ENCODE measurements around the gene TCF23.
"Not testable (repeated sequence)": the region's sequence is repeated elsewhere in the genome, so short reads cannot be mapped to it uniquely, and the experiment has no call there.

The TCF23 gene

GRCh38 chr2:27155069-27155520, 6.3 kb downstream of the TCF23 start:
- DNase-seq = no peak

DNA sequence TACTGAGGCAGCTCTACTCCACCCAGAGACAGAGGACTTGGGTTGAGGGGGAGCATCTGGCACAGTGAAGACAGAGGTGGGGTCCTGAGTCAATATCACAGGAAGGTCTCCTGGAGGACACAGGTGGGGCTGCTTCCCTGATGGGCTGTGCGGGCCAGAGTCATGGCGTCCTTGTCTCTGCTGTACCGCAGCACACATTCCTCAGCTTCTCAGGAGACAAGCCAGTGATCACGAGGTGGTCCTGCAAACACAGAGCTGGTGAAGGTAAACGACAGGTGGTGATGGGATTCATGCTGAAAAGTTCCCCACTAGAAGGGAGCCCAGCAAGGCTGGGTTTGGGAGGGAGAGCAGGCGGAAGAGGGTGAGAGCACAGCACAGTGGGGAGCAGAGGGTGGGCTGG, 9.7 kb downstream of the TCF23 start:
- no peak for DNase-seq

DNA sequence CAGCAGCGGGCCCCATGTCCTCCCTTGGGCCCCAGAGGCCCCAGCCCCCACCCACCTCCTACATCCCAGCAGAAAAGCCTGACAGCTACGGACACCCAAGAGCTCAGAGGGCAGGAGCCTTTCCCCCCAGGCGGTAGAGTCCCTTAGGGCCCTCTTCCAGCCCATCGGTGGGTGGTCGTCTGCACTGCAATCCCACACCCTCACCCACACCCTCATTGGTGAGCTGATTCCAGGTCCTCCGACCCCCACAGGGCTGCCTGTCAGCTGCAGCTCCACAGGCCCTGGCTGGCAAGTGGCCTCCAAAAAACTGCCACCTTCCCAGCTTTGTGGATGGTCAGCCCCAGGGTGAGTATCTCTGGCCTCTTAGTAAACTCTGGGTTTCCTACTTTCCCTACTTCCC, 10.5 kb downstream of the TCF23 start:
- DNase-seq = no peak

DNA sequence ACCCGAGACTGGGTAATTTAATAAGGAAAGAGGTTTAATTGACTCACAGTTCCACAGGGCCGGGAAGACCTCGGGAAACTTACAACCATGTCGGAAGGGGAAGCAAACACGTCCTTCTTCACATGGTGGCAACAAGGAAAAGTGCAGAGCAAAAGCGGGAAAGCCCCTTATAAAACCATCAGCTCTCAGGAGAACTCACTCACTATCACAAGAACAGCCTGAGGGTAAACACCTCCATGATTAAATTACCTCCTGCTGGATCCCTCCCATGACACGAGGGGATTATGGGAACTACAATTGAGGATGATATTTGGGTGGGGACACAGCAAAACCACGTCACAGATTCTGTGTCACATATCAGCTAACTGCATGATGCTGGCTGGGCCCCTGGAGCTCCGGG, 11.4 kb downstream of the TCF23 start:
- DNase-seq = no peak

DNA sequence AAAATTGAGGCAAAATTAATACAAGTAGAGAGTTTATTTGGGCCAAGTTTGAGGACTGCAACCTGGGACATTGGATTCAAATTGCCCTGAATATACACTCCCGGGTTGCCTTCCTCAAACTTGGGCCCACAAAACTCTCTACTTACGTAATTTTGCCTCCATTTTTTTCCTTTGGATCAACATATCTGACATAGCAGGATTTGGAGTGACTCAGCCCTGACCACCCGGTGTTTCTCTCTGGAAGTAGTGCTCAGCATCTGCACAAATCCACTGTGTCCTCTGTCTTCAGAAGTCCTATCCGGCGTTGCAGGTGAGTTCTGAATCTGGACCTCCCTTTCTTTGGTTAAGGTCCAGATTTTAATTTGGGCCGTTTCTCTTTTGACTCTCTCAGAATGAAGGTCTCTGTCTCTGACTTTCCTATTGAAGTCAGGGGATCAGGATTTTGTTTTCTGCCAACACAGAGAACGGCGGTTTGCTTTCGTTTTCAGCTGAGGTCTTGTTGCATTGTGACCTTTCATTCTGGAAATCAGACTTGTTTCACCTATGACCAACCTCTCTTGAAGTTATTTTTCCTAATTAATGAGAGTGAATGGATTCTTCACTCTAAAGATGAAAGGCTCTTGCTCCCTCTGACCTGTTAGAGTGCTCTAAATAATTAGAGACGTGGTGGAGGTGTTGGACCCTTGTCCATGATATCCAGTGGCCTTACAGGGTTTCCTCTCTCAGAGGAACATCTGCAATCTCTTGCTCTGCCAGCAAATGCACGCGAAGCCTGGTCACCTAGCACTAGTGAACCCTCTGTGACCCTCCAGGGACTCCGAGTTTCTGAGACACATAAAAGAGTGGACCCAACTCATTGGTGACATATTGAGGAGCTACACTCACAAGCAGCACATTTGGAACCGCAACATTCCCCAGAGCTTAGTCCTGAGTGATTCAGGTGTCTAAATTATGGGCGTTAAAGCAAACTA, 13.6 kb downstream of the TCF23 start:
- peak; percentile 23 for DNase-seq

DNA sequence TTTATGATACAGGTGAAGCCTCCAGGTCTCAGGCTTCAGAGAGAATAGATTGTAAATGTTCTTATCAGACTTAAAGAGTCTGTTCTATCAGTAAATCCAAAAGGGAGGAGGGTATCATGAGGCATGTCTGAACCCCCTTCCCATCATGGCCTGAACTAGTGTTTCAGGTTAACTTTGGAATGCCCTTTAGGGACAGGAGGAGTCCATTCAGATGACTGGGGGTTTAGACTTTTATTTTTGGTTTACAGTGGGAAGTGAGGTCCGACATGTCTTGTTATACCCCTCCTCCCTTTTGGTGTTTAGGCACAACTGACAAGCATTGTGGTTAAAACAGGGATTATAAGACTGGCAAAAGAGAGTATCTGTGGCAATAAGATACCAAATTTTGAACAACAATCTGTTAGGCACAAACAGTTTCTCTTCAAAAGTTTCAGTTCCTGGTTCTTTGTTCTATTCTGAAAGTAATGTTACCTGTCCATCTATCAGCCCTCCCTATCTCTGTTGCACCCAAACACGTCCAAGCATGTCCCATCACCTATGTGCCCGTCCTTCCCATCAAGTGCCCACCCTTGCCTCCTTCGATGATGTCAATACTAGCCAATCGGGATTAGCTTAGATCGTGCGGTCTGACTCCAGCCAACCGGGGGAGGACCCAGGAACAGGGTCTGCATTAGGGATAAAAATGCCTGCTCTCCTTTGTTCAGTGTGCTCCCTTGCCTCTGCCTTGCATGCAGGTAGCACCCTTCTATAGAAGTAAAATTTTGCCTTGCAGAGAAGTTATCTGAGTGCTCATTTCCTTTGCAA, 16.4 kb downstream of the TCF23 start:
- no peak for DNase-seq

- no peak for DNase-seq
Measured at GRCh38 chr2:27170581-27171337, 22.0 kb downstream of the TCF23 start.

- DNase-seq = no peak
Measured at GRCh38 chr2:27171351-27171848, 22.6 kb downstream of the TCF23 start.

DNA sequence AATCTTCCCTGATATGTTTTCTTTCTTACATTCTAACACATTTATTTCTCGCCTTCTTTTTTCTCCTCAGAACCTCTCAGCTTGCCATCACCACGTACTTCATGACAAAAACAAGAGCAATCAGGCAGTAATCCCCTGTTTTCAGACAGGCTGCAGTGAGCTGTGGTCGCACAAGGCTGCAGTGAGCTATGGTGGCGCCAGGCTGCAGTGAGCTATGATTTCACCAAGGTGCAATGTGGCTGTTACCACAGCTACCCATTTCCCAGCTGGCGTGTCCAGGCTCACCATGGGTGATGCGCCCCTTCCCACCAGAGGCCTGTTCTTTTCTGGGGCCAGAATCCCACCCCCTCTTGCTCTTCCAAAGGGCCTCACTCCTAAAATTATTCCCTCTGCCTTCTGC, 25.8 kb downstream of the TCF23 start:
- DNase-seq = no peak

DNA sequence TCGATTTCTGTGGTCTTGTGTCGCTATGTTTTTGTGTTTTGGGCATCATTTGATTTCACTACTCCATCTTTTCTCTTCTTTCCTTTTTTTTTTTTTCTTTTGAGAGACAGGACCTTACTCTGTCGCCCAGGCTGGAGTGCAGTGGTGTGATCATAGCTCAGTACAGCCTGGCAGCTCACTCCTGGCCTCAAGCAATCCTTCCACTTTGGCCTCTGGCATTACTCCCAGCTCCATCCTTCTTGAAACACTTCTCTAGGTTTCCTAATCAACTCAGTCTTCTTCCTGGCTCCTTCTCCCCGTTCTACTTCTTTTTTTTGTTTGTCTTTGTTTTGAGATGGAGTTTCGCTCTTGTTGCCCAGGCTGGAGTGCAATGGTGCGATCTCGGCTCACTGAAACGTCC, 26.5 kb downstream of the TCF23 start:
- DNase-seq = no peak

DNA sequence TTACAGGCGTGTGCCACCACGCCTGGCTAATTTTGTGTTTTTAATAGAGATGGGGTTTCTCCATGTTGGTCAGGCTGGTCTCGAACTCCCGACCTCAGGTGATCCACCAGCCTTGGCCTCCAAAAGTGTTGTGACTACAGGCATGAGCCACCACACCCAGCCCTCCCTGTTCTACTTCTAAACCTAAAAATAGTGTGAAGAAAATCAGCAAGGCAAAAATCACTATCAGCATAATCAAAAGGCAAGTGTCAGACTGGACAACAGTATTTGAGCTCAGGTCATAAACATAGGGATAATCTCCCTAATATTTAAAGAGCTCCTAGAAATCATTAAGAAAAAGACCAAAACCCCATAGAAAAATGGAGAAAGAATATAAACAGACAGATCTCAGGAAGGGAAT, 27.0 kb downstream of the TCF23 start:
- not testable (repeated sequence) for DNase-seq

DNA sequence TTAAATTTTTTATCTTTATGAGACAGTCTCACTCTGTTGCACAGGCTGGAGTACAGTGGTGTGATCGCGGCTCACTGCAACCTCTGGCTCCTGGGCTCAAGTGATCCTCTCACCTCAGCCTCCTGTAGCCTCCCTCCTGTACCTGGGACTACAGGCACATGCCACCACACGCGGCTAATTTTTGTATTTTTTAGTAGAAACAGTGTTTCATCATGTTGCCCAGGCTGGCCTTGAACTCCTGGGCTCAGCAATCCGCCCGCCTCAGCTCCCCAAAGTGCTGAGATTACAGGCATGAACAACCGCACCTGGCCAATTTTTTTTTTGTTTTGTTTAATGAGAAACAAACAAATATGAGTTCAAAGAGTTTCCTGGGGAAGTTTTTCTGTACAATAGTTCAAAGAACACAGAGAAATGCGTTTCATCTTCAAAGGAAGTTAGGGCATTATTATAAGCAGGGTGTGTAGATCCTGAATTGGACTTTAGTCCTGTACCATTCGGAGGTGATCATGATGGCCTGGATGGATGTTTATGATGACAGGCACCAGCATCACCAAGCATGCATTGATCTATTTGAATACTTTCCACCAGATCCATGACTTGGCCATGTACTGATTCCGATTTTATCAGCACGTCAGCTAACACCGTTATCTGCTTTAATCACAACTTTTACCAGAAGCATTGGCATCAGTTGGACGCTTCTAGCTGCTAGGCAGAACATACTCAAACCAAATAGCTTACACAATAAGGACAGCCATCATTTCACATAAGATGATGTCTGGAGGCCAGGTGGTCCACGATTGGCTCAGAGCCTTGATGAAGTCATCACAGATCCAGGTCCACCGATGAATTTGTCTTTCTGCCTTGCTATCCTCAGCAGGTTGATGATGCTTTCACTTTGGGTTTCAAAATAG, 28.9 kb downstream of the TCF23 start:
- no peak for DNase-seq

DNA sequence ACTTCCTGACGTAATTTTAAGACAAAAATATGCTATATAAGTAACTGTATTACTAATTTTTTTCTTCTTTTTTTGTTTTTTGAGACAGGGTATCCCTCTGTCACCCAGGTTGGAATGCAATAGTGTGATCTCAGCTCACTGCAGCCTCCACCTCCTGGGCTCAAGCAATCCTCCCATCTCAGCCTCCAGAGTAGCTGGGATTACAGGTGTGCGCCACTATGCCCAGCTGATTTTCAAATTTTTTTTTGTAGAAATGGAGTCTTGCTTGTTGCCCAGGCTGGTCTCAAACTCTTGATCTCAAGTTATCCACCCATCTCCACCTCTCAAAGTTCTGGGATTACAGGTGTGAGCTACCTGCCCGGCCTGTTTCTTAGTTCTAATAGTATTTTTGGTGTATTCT, 29.7 kb downstream of the TCF23 start:
- DNase-seq = no peak

DNA sequence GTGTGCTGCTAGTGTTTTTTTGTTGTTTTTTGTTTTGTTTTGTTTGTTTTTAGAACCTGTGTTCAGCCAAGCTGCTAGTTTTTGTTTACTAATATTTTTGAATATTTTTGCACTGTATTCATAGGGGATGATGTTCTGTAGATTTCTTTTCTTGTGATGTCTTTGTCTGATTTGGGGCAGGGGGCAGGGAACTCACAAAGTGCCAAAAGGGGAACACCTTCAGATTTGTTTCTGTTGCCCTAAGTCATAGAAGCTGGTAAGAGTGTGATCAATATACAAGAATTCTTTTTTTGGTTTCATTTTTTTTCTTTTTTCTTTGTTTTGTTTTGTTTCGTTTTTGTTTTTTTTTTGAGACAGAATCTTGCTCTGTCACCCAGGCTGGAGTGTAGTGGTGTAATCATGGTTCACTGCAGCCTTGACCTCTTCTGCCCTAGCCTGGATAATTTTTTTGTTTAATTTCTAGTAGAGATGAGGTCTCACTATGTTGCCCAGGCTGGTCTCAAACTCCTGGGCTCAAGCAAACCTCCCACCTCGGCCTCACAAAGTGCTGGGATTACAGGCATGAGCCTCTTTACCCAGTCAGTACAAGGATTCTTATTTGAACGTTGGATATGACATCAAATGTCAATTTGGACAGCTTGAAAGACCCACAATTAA, 30.7 kb downstream of the TCF23 start:
- no peak for DNase-seq

DNA sequence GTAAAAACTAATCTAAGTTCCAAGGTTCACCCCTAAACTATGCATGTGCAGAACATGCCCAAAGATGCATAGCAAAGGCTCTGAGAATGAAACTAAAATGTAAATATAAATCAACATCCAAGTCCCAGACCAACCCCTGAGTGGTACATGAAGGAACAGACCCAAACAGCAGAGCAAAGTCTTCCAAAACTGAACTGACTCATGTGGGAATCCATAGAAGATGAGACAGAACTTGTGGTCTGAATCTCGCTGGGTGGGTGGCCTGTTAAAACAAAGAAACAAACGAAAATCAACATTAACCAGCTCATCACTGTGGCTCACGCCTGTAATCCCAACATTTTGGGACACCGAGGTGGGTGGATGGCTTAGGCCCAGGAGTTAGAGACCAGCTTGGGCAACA, 33.5 kb downstream of the TCF23 start:
- no peak for DNase-seq

- DNase-seq = no peak
Measured at GRCh38 chr2:27184115-27184514, 35.3 kb downstream of the TCF23 start.

GRCh38 chr2:27185331-27186026, 36.7 kb downstream of the TCF23 start:
- no peak for DNase-seq

DNA sequence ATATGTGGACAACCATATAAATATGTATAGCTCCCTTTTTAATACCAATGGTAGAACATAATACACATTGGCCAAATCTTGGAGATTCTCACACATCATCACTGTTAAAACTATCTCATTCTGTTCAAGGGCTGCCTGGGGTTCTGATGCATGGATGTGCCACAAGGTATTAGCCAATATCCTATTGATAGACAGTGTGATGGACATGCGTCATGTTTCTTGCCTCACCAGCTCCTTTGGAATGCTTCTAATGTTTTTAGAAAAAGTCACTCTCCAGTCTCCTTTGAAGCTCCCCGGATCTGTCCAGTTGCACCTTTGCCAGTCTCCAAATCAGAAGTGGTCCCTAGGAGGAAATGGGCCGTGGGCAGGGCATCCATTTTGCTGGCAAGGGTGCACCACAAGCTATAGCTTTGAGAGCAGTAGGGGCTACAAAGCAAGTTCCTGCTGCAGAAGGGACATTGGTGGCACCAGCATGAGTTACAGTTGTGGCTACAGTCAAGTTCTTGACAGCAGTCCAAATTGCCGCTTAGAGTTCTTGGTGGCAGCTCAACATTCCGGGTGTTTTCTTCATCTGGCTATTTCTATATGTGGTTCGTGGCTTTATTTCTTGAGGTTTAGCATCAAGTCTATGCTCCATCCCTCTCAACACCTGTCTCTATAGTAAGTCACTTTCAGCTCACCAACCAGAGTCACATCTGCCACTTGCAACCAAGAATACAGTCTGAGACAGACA, 38.0 kb downstream of the TCF23 start:
- DNase-seq = no peak

DNA sequence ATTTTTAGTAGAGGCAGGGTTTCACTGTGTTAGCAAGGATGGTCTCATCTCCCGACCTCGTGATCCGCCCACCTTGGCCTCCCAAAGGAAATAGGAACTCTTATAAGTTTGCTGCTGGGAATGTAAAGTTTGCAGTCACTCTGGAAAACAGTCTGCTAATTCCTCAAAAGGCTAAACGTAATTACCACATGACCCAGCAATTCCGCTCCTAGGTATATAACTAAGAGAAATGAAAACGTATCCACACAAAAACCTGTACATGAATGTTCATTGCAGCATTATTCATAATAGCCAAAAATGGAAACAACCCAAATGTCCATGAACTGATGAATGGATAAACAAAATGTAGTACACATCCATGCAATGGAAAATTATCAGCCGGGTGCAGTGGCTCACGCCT, 41.2 kb downstream of the TCF23 start:
- DNase-seq = no peak

All from NCI-H226 (cell line).